Right cardiac atrium (tissue), 5 donors: ENCODE results near the gene ATG3. TPM values are rescaled to one million over a fixed set of nuclear protein-coding genes. Genes with fewer than 3 reads are reported as not detected.
A peak's percentile ranks its signal among the peaks of the same experiment; 100 is the strongest.
"Not testable (repeated sequence)": the region's sequence is repeated elsewhere in the genome, so short reads cannot be mapped to it uniquely, and the experiment has no call there.

ENCODE experiments used
- ATAC-seq, 2 donors: fragments of 200-7000 bp; cut with Tn5 transposase; one replicate each; pipeline versions ENCODE4 v1.8.0 to v1.9.1; 2020; ENCODE audit warnings: moderate library complexity in 2 of 2, mild to moderate bottlenecking in 1 of 2
- DNase-seq, 3 donors: peaks; one replicate each; pipeline ENCODE4 v3.0.0-alpha.2; 2020
- H3K27ac ChIP-seq: one replicate; pipeline ENCODE4 v1.5.1; 2013; ENCODE audit warnings: mild to moderate bottlenecking, low read length, control low read depth, moderate library complexity
- H3K27me3 ChIP-seq: one replicate; pipeline ENCODE4 v1.6.1; 2013; ENCODE audit not compliant: control insufficient read depth, insufficient read depth
- H3K4me1 ChIP-seq: one replicate; pipeline ENCODE4 v1.6.1; 2013; ENCODE audit warnings: low read length; ENCODE audit not compliant: control insufficient read depth, insufficient read depth
- H3K4me3 ChIP-seq: one replicate; pipeline ENCODE4 v1.5.1; 2013; ENCODE audit warnings: low read length, control low read depth
- H3K9me3 ChIP-seq: one replicate; pipeline ENCODE4 v1.6.1; 2013; ENCODE audit warnings: low read length; ENCODE audit not compliant: control insufficient read depth
- WGBS: extraction: QIAGEN DNeasy Blood & Tissue Kit; methylation state at CpG from one replicate; pipeline ENCODE4 v1.1.7; 2013; 5-methylcytosine and 5-hydroxymethylcytosine counted together
- intact Hi-C, 4 donors: fragments of 100-400 bp; cut with DNase I; formaldehyde crosslinking; loops; one replicate each; pipeline versions ENCODE4 v1.11.0 to v1.14.0; 2022 to 2023
- polyA plus RNA-seq: library from polyadenylated mRNA; stranded (reverse); fragments of 200-250 nt; gene quantifications from one replicate; pipeline ENCODE4 v1.2.3, GENCODE V29; 2013
- total RNA-seq, 4 donors: library from RNA; stranded (reverse); fragmentation: NEBNext Ultra II Directional; extraction: Animal tissue kit (Norgen Biotek cat#: 25700); gene quantifications; one replicate each; pipeline ENCODE4 v1.2.1, GENCODE V29; 2021
- donor health status: healthy with polysubstance abuse.
- donor health status: DM: no; HTN: yes; CAD: no.
- donor health status: DM: no; HTN: no; CAD: no.
- donor health status: DM: no; HTN: yes; CAD: no; lungs with severe emphysema.
- donor health status: DM: yes; HTN: yes; CAD: no.

ATG3 gene
- total and polyA plus RNA-seq, 5 donors = 36.5 to 45.0 (median 40.9) TPM

DNA sequence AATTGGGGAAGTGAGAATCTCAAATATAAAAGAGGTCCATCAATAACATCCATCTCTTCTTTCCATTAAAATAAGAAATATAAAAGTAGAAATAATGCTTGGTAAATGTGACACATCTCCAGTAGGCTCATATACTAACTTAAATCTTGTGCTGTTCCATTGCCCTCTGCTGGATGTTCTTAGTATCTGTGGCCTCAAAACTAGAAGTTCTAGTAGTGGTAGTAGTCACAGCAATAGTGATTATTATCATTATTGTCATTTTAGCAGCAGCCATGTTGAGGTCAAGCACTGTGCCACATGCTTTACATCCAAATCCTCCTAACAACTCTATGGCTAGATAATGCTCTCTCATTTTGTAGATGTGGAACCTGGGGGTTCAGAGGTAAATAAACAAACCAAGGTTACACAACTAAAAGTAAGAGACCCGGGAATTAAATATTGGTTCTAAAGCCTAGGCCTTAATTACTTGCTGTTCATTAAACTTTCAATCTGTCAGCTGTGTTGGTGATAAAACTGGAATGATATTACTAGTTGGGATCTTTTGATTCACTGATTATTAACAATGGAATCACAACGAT lies 42.2 kb downstream of the ATG3 start:
- Histone ChIP-seq H3K27me3 (no peaks in the 10 kb centered on the region), H3K4me1 (no peaks in the 10 kb centered on the region), H3K4me3 (no peak overlapping the region), H3K27ac (no peak overlapping the region), H3K9me3 (no peaks in the 10 kb centered on the region)
- no peak for DNase-seq
- WGBS = 89% methylated on average over 2 of the region's 2 CpGs
- intact Hi-C loops = loop anchor here (2.0 to 10.0 kb wide), 6 partner anchors 185 to 407 kb away; partner anchors contain the start of genes SLC9C1 (in 2 of the 4) and CD200 (in 1 of the 4)
- ATAC-seq = peak; percentile 60 to 72

DNA sequence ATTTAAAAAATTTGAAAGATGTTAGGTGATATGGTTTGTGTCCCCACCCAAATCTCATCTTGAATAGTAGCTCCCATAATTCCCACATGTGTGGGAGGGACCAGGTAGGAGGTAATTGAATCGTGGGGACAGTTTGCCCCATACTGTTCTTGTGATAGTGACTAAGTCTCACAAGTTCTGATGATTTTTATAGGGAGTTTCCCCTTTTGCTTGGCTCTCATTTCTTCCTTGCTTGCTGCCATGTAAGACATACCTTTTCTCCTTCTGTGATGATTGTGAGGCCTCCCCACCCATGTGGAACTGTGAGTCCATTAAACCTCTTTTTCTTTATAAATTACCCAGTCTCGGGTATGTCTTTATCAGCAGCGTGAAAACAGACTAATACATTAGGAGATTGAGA lies 42.8 kb downstream of the ATG3 start:
- H3K4me3 ChIP-seq, DNase-seq, H3K27me3 ChIP-seq, ATAC-seq, H3K4me1 ChIP-seq, H3K9me3 ChIP-seq, H3K27ac ChIP-seq: not testable (repeated sequence)
- intact Hi-C loops = loop anchor here (2.0 to 10.0 kb wide), 4 partner anchors 184 to 407 kb away; partner anchors contain the start of gene CD200 (in 1 of the 4)
- WGBS = 51% methylated on average over 3 of the region's 3 CpGs

DNA sequence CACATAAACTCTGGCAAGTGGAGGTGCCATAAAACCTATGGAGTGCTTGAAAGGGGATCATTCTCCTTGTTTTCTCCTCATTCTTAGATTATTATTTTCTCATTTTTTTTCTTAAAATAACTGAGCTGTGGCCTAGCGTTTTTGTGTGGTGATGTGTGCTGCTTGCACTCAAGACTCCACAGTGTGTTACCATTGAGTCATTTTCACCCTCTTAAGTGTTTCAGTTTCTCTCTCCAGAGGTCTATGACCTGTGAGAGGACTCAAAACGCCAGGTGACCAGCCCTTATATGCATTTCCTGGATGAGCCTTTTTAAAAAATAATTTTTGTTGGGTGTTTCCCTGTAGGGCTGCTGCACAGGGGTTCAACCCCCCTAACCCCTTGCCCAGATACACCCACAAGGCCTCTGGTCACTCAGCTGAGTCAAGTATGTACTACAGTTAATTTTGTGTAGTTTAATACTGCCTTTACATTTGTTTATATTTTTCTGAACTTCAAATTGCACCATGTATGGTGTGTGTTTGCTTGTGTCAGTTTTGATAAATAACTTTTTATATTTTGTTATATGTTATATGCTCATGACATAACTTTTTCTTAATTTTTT lies 47.1 kb downstream of the ATG3 start:
- Histone ChIP-seq H3K27ac (no peak overlapping the region), H3K27me3 (no peaks in the 10 kb centered on the region), H3K4me1 (no peaks in the 10 kb centered on the region), H3K4me3 (no peak overlapping the region), H3K9me3 (no peaks in the 10 kb centered on the region)
- 68% methylated on average over 2 of the region's 2 CpGs for WGBS
- intact Hi-C loops = loop anchor here in 3 of 4 donors (5.0 to 10.0 kb wide), 3 partner anchors 180 to 402 kb away; partner anchors contain the start of gene CD200 (in 1 of the 3)
- ATAC-seq (no peak), DNase-seq (no peak)

DNA sequence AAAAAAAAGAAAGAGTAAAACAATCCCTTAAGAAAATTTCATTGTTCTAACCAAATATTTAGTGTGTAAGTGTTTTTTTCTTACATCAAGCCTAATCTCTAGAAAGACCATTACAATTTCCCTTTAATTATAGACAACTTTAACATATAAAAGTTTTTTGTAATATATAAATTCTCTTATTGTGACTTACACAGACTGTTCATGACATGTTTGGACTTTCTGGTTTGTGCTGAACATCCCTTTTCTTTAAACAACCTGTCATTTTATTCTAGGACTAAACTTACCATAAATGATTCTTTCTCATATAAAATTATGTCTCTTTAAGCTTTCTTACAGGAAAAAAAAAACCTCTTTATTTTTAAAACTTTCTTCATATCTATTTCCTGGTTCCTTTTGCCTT lies 49.4 kb downstream of the ATG3 start:
- Histone ChIP-seq H3K27me3 (no peaks in the 10 kb centered on the region), H3K27ac (no peak overlapping the region), H3K4me1 (no peaks in the 10 kb centered on the region), H3K4me3 (no peak overlapping the region), H3K9me3 (no peaks in the 10 kb centered on the region)
- ATAC-seq = no peak
- intact Hi-C loops = loop anchor here in 1 of 4 donors (10.0 kb wide), 1 partner anchor 178 kb away; the partner anchor contains the start of gene CD200
- no peak for DNase-seq

DNA sequence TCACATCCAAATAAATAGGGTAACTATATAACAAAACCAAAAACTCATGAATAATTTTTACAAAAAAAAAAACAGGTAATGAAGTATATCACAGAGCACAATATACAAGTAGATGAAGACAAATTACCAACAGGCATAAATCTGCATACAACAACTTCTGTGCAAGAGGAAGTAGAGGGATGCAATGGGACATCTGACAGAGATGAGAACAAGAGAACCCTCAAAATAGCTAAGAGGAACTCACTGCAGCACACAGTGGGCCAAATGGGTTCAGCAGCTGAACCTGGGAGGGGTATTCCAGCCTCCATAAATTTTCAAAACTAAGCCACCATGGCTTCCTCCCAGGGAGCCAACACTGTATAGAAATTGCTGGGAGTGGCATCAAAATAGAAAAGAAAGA lies 52.9 kb downstream of the ATG3 start:
- DNase-seq (no peak), ATAC-seq (no peak)
- no peak overlapping the region for H3K4me3 ChIP-seq
- no peaks in the 10 kb centered on the region for H3K27me3 ChIP-seq
- intact Hi-C loops = no loop called here
- H3K4me1 ChIP-seq = no peaks in the 10 kb centered on the region
- no peak overlapping the region for H3K27ac ChIP-seq
- no peaks in the 10 kb centered on the region for H3K9me3 ChIP-seq

DNA sequence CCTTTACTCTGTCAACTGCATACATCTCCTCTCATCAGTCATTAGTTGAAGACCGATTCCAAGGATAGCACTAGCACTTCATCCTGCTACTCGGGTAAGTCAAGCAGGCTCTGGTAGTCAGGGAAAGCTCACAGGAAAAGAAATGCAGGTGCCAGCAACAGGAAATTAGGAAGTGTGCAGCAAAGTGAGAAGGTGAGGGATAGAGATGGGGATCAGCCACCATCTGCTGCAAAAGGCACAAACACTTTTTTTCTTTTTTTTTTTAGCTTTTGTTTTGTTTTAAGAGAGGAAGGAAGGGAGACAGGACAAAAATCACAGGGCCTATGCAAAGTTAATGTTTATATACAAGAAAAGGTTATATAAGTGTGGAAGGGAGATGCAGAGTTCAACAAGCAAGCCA lies 53.5 kb downstream of the ATG3 start:
- ATAC-seq = no peak
- Histone ChIP-seq H3K27ac (no peak overlapping the region), H3K9me3 (no peaks in the 10 kb centered on the region), H3K4me3 (no peak overlapping the region), H3K4me1 (no peaks in the 10 kb centered on the region), H3K27me3 (no peaks in the 10 kb centered on the region)
- intact Hi-C loops = no loop called here
- 75% methylated on average over 2 of the region's 2 CpGs for WGBS
- no peak for DNase-seq

DNA sequence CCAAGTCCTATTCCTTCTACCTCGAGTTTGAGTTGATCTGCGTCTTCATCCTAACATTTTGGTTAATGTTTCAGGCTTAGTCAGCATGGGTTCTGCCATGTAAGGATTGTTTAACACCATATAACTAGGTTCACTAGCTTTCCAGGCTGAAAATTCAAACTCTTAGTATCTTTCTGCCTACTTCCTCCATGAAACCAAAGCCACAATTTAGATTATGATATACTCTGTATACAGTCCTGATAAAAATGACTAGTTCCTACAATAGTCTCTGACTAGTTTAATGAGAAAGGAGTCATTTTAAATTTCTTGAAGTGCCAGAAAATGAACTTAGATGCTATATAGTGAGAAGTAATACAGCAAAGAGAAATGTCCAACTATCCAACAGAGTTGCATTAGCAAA lies 55.9 kb downstream of the ATG3 start:
- DNase-seq = no peak
- no peaks in the 10 kb centered on the region for H3K9me3 ChIP-seq
- ATAC-seq = no peak
- 28% methylated on average over 2 of the region's 2 CpGs for WGBS
- no peak overlapping the region for H3K27ac ChIP-seq
- no peaks in the 10 kb centered on the region for H3K27me3 ChIP-seq
- H3K4me3 ChIP-seq = no peak overlapping the region
- H3K4me1 ChIP-seq = no peaks in the 10 kb centered on the region
- intact Hi-C loops = no loop called here

DNA sequence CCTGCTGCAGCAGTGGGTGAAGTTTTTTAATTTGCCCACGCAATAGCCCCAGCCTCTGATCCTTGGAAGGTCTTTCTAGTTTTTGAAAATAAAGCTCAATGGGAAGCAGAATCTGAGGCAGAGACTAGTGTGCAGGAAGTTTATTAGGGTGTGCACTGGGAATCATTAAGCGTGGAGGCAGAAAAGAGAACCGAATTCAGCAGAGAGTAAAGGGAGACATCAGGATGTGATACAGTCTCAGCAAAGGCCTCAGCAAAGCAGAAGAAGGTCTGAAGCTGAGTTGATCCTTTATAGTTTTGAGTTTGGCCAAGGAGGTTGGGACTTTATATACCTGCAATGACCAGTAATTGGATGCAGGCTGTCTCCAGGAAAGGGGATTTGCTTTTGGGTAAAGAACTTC lies 57.6 kb downstream of the ATG3 start:
- Histone ChIP-seq H3K9me3 (no peaks in the 10 kb centered on the region), H3K4me1 (no peaks in the 10 kb centered on the region), H3K4me3 (no peak overlapping the region), H3K27ac (no peak overlapping the region), H3K27me3 (no peaks in the 10 kb centered on the region)
- DNase-seq (no peak), ATAC-seq (no peak)
- 77% methylated on average over 3 of the region's 3 CpGs for WGBS
- intact Hi-C loops = no loop called here

DNA sequence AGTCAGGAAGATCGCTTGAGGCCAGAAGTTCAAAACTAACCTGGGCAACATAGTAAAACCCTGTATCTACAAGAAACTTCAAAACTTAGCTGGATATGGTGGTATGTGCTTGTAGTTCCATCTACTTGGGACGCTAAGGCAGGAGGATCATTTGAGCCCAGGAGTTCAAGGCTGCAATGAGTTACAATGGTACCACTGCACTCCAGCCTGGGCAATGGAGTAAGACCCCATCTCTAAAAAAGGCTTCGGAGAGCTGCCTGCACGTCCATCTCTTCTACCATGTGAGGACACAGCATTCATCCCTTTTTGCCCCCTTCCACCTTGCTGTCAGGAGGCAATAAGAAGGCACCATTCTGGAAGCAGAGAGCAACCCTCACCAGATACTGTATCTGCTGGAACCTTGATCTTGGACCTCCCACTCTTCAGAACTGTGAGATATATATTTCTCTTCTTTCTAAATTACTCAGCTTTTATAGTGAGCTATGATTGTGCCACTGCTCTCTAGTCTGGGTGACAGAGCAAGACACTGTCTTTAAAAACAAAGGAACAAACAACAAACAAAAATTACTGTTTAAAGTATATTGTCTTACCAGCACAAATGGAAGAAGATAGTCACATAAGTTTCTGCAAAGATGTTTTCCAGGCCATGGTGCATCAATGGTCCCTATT lies 58.3 kb downstream of the ATG3 start:
- 97% methylated on average over 4 of the region's 4 CpGs for WGBS
- intact Hi-C loops = no loop called here
- H3K4me3 ChIP-seq = no peak overlapping the region
- H3K9me3 ChIP-seq = no peaks in the 10 kb centered on the region
- H3K4me1 ChIP-seq = no peaks in the 10 kb centered on the region
- DNase-seq (no peak), ATAC-seq (no peak)
- no peak overlapping the region for H3K27ac ChIP-seq
- H3K27me3 ChIP-seq = no peaks in the 10 kb centered on the region

DNA sequence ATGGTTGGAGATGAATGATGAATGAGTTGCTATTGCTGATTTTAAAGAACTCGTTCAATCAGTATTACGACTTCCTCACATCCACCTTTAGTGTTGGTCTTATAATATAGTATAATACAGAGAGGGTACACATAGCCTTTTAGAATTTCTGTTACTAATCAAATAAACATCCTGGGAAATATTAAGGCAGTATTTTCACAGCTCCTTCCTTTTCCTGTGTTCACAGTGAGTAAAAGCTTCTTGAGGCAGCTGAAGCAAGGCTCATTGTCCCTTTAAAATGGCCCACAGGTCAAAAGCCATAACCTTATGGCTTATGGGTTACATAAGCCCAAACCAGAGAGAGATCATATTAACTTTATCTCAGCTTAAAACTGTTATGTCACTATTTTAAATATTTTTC lies 61.1 kb downstream of the ATG3 start:
- Histone ChIP-seq H3K4me1 (no peaks in the 10 kb centered on the region), H3K9me3 (no peaks in the 10 kb centered on the region), H3K4me3 (no peak overlapping the region), H3K27ac (no peak overlapping the region), H3K27me3 (no peaks in the 10 kb centered on the region)
- no peak for DNase-seq
- intact Hi-C loops = no loop called here
- no peak for ATAC-seq
- WGBS = 82% methylated on average over 2 of the region's 2 CpGs

DNA sequence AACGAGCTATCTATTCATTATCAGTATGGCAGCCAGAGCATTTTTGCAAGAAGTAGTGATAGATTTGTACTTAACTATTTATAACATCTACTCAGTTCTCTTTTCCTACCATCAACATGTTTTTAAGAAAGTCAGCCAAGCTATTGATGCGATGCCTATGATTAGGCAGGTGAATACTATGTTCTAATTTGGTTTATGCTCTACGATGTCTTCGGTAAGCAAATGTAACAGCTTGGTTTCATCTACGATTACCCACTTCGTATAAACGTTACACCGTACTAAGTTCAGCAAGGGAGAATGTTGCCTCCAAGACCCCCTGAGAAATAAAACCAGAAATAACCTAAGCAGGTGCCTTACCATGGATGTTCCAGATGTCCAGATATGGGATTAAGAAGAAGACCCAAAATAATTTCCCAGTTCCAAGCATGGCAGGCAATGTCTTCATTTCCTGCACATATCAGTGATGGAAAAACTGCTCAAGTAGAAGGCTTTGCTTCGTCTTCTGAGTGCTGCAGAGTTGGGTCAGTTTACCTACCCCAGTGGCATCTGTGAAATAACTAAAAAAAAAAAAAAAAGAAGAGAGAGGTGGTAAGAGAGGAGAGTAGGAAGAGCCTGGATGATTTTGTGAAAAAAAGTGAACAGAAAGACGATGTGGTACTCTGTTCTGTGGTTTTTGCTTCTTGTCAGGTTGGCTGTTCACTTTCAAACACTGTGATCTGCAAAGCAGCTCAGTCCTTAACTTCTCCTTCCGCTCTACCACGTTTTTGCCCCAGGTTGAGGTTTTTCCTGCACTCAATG lies 62.6 kb downstream of the ATG3 start, which contains the start of gene BTLA:
Gene BTLA, minus strand, starts transcription at position 559 of the 798 bp plus-strand sequence. Its CDS starts 114 bp downstream, at position 445.
- no peak within 1 kb of the TSS for H3K4me3 ChIP-seq
- no peak within 1 kb of the TSS for H3K27ac ChIP-seq
- no peaks in the 10 kb centered on the region for H3K4me1 ChIP-seq
- intact Hi-C loops = no loop called here
- DNase-seq (no peak), ATAC-seq (no peak)
- H3K27me3 ChIP-seq = no peaks in the 10 kb centered on the region
- no peaks in the 10 kb centered on the region for H3K9me3 ChIP-seq
- WGBS = 86% methylated on average over 12 of the region's 12 CpGs
